Suprapubic skin (tissue), 4 donors: ENCODE results near the gene CD300E. TPM values are rescaled to one million over a fixed set of nuclear protein-coding genes. Genes with fewer than 3 reads are reported as not detected.

Experiments used
- DNase-seq, 2 donors: peaks; one replicate each; pipeline ENCODE4 v3.0.0-alpha.2; 2019; ENCODE audit warnings: low spot score in 2 of 2
- H3K27ac ChIP-seq: fragments of 200-600 bp; sonication (generic); one replicate; pipeline ENCODE4 v1.5.1; 2019
- H3K27me3 ChIP-seq: fragments of 200-600 bp; sonication (generic); one replicate; pipeline ENCODE4 v1.5.1; 2019
- H3K36me3 ChIP-seq: fragments of 200-600 bp; sonication (generic); one replicate; pipeline ENCODE4 v1.5.1; 2019
- H3K4me1 ChIP-seq: fragments of 200-600 bp; sonication (generic); one replicate; pipeline ENCODE4 v1.5.1; 2019
- H3K4me3 ChIP-seq: fragments of 200-600 bp; sonication (generic); one replicate; pipeline ENCODE4 v1.5.1; 2019; ENCODE audit warnings: mild to moderate bottlenecking
- H3K9me3 ChIP-seq: fragments of 200-600 bp; sonication (generic); one replicate; pipeline ENCODE4 v1.5.1; 2019
- EP300 ChIP-seq: sonication (generic); formaldehyde crosslinking; IDR thresholded peaks from one replicate; pipeline ENCODE4 v1.6.1; 2017; ENCODE audit warnings: antibody characterized with exemption
- POLR2A ChIP-seq, 2 donors: fragments of 450-650 bp; IDR thresholded peaks; one replicate each; pipeline ENCODE4 v1.6.1; 2017; ENCODE audit warnings: antibody characterized with exemption in 2 of 2, mild to moderate bottlenecking in 2 of 2, moderate library complexity in 2 of 2
- POLR2AphosphoS5 ChIP-seq, 3 donors: sonication (generic); formaldehyde crosslinking; IDR thresholded peaks; one replicate each; pipeline ENCODE4 v1.6.1; 2017; ENCODE audit warnings: antibody characterized with exemption in 3 of 3
- WGBS: methylation state at CpG from one replicate; pipeline ENCODE4 v1.1.5; 2018; 5-methylcytosine and 5-hydroxymethylcytosine counted together
- total RNA-seq, 4 donors: library from RNA; depleted of rRNA; stranded (reverse); fragments of >200 nt; gene quantifications; one replicate each; pipeline ENCODE4 v1.1.0, GENCODE V29; 2016
- TF ChIP-seq, protein P1 (sequence below), 2 donors: fragments of 200-600 bp in 1 of 2; fragments of 450-650 bp in 1 of 2; sonication (generic) in 1 of 2; IDR thresholded peaks; one replicate each; pipeline ENCODE4 v1.5.1; 2016 to 2019; ENCODE audit warnings: antibody characterized with exemption in 2 of 2, mild to moderate bottlenecking in 1 of 2, moderate library complexity in 1 of 2

CD300E gene
- total RNA-seq, 4 donors from 2014 or later: 0.24 TPM; not detected in 3

GRCh38 chr17:74646231-74646630, 22.7 kb upstream of the CD300E start:
- no peaks in the 10 kb centered on the region for H3K36me3 ChIP-seq
- TF ChIP-seq, protein P1, sequence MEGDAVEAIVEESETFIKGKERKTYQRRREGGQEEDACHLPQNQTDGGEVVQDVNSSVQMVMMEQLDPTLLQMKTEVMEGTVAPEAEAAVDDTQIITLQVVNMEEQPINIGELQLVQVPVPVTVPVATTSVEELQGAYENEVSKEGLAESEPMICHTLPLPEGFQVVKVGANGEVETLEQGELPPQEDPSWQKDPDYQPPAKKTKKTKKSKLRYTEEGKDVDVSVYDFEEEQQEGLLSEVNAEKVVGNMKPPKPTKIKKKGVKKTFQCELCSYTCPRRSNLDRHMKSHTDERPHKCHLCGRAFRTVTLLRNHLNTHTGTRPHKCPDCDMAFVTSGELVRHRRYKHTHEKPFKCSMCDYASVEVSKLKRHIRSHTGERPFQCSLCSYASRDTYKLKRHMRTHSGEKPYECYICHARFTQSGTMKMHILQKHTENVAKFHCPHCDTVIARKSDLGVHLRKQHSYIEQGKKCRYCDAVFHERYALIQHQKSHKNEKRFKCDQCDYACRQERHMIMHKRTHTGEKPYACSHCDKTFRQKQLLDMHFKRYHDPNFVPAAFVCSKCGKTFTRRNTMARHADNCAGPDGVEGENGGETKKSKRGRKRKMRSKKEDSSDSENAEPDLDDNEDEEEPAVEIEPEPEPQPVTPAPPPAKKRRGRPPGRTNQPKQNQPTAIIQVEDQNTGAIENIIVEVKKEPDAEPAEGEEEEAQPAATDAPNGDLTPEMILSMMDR (IDR thresholded peaks at IDR 0.05): no peak
- TF ChIP-seq EP300 (no peak), POLR2A (IDR thresholded peaks at IDR 0.05) (no peak), POLR2AphosphoS5 (IDR thresholded peaks at IDR 0.05) (no peak)
- no peaks in the 10 kb centered on the region for H3K4me1 ChIP-seq
- no peak for DNase-seq
- H3K27ac ChIP-seq: no peak overlapping the region
- no peaks in the 10 kb centered on the region for H3K9me3 ChIP-seq
- WGBS: 52% methylated on average over 3 of the region's 3 CpGs
- peaks cover 39% of the 10 kb centered on the region for H3K27me3 ChIP-seq
- no peak overlapping the region for H3K4me3 ChIP-seq

GRCh38 chr17:74645010-74645409, 21.5 kb upstream of the CD300E start:
- Histone ChIP-seq H3K36me3 (no peaks in the 10 kb centered on the region), H3K9me3 (no peaks in the 10 kb centered on the region), H3K4me1 (no peaks in the 10 kb centered on the region), H3K27ac (no peak overlapping the region), H3K27me3 (peaks cover 26% of the 10 kb centered on the region), H3K4me3 (no peak overlapping the region)
- no peak for DNase-seq
- WGBS: 75% methylated on average over 2 of the region's 2 CpGs
- no peak for TF ChIP-seq POLR2AphosphoS5 (IDR thresholded peaks at IDR 0.05)
- TF ChIP-seq POLR2A (IDR thresholded peaks at IDR 0.05): no peak
- TF ChIP-seq EP300: no peak
- TF ChIP-seq, protein P1 (IDR thresholded peaks at IDR 0.05): no peak

GRCh38 chr17:74644419-74644818, 20.9 kb upstream of the CD300E start:
- Histone ChIP-seq H3K4me1 (no peaks in the 10 kb centered on the region), H3K4me3 (no peak overlapping the region), H3K36me3 (no peaks in the 10 kb centered on the region), H3K9me3 (no peaks in the 10 kb centered on the region), H3K27me3 (peaks cover 24% of the 10 kb centered on the region), H3K27ac (no peak overlapping the region)
- 92% methylated on average over 2 of the region's 2 CpGs for WGBS
- no peak for DNase-seq
- TF ChIP-seq, protein P1 (IDR thresholded peaks at IDR 0.05): no peak
- TF ChIP-seq EP300 (no peak), POLR2A (IDR thresholded peaks at IDR 0.05) (no peak), POLR2AphosphoS5 (IDR thresholded peaks at IDR 0.05) (no peak)

DNA sequence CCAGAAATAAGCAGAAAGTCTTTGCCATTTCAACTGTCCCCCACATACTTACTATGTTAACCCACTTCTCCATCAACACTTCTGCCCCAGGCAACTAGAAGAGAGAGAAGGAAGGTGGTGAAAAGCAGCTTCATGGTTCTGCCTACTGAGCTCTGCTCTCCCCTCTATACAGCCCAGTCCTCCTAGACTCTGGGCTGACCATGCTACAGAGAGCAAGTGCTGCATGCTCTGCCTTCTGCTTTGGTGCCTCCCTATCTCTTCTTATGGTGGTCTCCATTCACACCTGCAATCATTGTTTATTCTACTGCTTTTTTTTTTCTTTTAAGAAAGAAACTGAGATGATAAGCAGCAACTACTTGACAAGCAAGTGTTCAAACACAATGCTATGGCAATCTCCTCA, 20.3 kb upstream of the CD300E start:
- no peak for TF ChIP-seq POLR2A (IDR thresholded peaks at IDR 0.05)
- TF ChIP-seq POLR2AphosphoS5 (IDR thresholded peaks at IDR 0.05): no peak
- no peak for TF ChIP-seq EP300
- TF ChIP-seq, protein P1 (IDR thresholded peaks at IDR 0.05): no peak
- H3K4me3 ChIP-seq: no peak overlapping the region
- H3K27me3 ChIP-seq: peaks cover 20% of the 10 kb centered on the region
- no peaks in the 10 kb centered on the region for H3K9me3 ChIP-seq
- no peak overlapping the region for H3K27ac ChIP-seq
- H3K36me3 ChIP-seq: no peaks in the 10 kb centered on the region
- no peaks in the 10 kb centered on the region for H3K4me1 ChIP-seq
- no peak for DNase-seq

DNA sequence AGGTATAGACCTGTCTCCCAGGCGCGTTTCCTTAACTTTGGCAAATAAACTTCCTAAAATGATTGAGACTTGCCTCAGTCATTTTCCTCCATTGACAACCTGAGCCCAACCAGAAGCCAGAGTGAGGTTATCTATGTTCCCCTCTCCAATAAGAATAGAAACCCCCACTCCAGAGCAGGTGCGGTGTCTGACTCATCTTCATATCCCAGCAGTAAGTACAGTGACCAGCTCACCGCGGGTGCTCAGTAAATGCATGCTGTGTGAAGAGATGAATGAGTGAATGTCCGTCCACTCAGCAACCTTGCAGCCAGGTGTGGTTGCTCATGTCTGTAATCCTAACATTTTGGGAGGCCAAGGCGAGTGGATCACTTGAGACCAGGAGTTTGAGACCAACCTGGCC, 19.5 kb upstream of the CD300E start:
- Histone ChIP-seq H3K27ac (no peak overlapping the region), H3K4me3 (no peak overlapping the region), H3K27me3 (peaks cover 15% of the 10 kb centered on the region), H3K9me3 (no peaks in the 10 kb centered on the region), H3K36me3 (no peaks in the 10 kb centered on the region), H3K4me1 (no peaks in the 10 kb centered on the region)
- WGBS: 92% methylated on average over 7 of the region's 7 CpGs
- no peak for DNase-seq
- no peak for TF ChIP-seq POLR2AphosphoS5 (IDR thresholded peaks at IDR 0.05)

DNA sequence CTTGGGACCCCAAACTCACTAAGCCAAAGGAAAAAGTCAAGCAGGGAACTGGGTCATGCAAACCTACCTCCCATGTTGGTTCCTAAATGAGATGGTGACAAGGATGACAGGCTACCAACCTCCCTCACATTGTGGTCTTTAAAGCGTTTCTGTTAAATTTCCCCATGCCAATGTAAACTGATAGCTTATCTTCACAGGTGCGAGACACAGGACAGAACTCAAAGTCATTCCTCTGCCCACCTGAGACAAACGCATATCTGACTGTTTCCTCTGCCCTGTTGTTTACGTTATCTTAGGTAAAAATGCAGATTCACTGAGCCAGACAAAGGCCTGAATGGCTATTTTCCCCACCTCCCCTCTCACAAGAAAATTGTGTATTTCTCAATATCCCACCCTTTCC, 19.0 kb upstream of the CD300E start:
- Histone ChIP-seq H3K9me3 (no peaks in the 10 kb centered on the region), H3K4me3 (no peak overlapping the region), H3K4me1 (no peaks in the 10 kb centered on the region), H3K27ac (no peak overlapping the region), H3K27me3 (peaks cover 11% of the 10 kb centered on the region), H3K36me3 (no peaks in the 10 kb centered on the region)
- 65% methylated on average over 4 of the region's 4 CpGs for WGBS
- no peak for DNase-seq
- TF ChIP-seq POLR2AphosphoS5 (IDR thresholded peaks at IDR 0.05) (no peak), EP300 (no peak), POLR2A (IDR thresholded peaks at IDR 0.05) (no peak)
- TF ChIP-seq, protein P1 (IDR thresholded peaks at IDR 0.05): no peak
